ENCODE measurements around the gene IQGAP1. TPM values are rescaled to one million over a fixed set of nuclear protein-coding genes. Genes with fewer than 3 reads are reported as not detected.

Gene IQGAP1
- total and polyA plus RNA-seq, 2 of the 4 experiments (the other 2 are of a cell fraction), result 87.5 to 207 TPM

GRCh38 chr15:90437516-90437915, 49.5 kb downstream of the IQGAP1 start:
- DNase-seq (no peak), ATAC-seq (ENCODE audit: low read depth) (no peak)
- dilution Hi-C loops (cut with HindIII; ENCODE audit: low sequenced_read_pairs, unreplicated experiment) (no loop called here), in situ Hi-C loops (cut with MboI; ENCODE audit: low sequenced_read_pairs) (no loop called here), intact Hi-C loops (cut with micrococcal nuclease) (loop anchor here (5.0 kb wide), 1 partner anchor 45 kb away; no protein-coding TSS in a partner anchor)
- Histone ChIP-seq H2BK5ac (ENCODE audit: low read depth, low read length, poor library complexity, severe bottlenecking) (no peak overlapping the region), H2AFZ (replicated peaks; ENCODE audit: low read length, poor library complexity) (no peak overlapping the region), H4K91ac (ENCODE audit: insufficient read depth, low read depth, low read length) (no peak overlapping the region), H3K56ac (ENCODE audit: extremely low read depth, insufficient read depth, low read length) (no peak overlapping the region), H4K20me1 (ENCODE audit: insufficient read depth, low read length) (no peaks in the 10 kb centered on the region), H3K79me1 (ENCODE audit: low read depth in 1 of 2, low read length in 2 of 2) (peaks cover 30 to 38% of the 10 kb centered on the region in 2 experiments; a peak in 3 of 4 replicates), H2AK5ac (ENCODE audit: low read depth, low read length) (no peak overlapping the region), H3K27ac (ENCODE audit: insufficient read depth, low read length) (no peak overlapping the region), H4K5ac (ENCODE audit: low read depth, low read length) (no peak overlapping the region), H2BK20ac (ENCODE audit: low read depth, low read length) (no peak overlapping the region), H3K9me1 (ENCODE audit: insufficient read depth, low read length) (no peaks in the 10 kb centered on the region; the same call in 1 of the 2 replicates), H2BK120ac (ENCODE audit: low read depth, low read length) (no peak overlapping the region), H3K4ac (ENCODE audit: low read depth, low read length) (no peak overlapping the region), H2AK9ac (replicated peaks; ENCODE audit: low read depth, low read length, poor library complexity) (no peak overlapping the region), H3K23ac (ENCODE audit: low read depth, low read length) (no peak overlapping the region), H3K18ac (ENCODE audit: low read depth, low read length) (no peak overlapping the region), H3K4me1 (ENCODE audit: control insufficient read depth, insufficient read depth, low read length) (no peaks in the 10 kb centered on the region; the same call in 1 of the 2 replicates), H3K4me3 (ENCODE audit: insufficient read depth, low read depth, low read length) (no peak overlapping the region), H3K9me3 (ENCODE audit: control insufficient read depth, insufficient read depth, low read length) (no peaks in the 10 kb centered on the region), H3K4me2 (ENCODE audit: low read depth, low read length) (no peak overlapping the region), H3K9ac (ENCODE audit: low read depth, low read length) (no peak overlapping the region), H4K8ac (ENCODE audit: low read depth in 2 of 2, low read length in 2 of 2) (no peak overlapping the region), H2BK15ac (ENCODE audit: low read depth, low read length) (no peak overlapping the region), H3K27me3 (ENCODE audit: control insufficient read depth, insufficient read depth, low read length) (no peaks in the 10 kb centered on the region), H3K14ac (replicated peaks; ENCODE audit: low read depth, low read length) (no peak overlapping the region), H3K36me3 (ENCODE audit: control insufficient read depth, insufficient read depth, low read length) (peaks cover 21% of the 10 kb centered on the region)
- ChIA-PET POLR2A (ENCODE audit: unreplicated experiment) (no interaction called here), CTCF (interaction anchor here (0.9 kb wide), 1 partner anchor 29 kb away, joined by 3 read pairs; no protein-coding TSS in a partner anchor)
- no peak for TF ChIP-seq CEBPB (IDR thresholded peaks at IDR 0.05; ENCODE audit: low read depth, low read length)
- BruUV-seq (replicated peaks), result no TSS peak
- WGBS, 2 experiments (ENCODE audit: extremely low coverage in 2 of 2, insufficient read length in 1 of 2), result no CpG with 5 or more reads among the region's 2 CpGs
